Liver (tissue), 9 donors: Measurements from ENCODE around the gene CRYBG2. TPM values are rescaled to one million over a fixed set of nuclear protein-coding genes. Genes with fewer than 3 reads are reported as not detected.

ENCODE experiments used
- DNase-seq: peaks from one replicate; pipeline ENCODE4 v3.0.0-alpha.2; 2017; ENCODE audit warnings: low spot score
- H3K27ac ChIP-seq, 2 donors: one replicate each; pipeline ENCODE4 v1.7.0; 2013; ENCODE audit warnings: inconsistent platforms in 2 of 2, low read length in 2 of 2, control low read depth in 1 of 2, low read depth in 1 of 2, mild to moderate bottlenecking in 1 of 2
- H3K27me3 ChIP-seq, 4 donors: one replicate each; pipeline versions ENCODE4 v1.6.1 to v1.7.0; 2013; ENCODE audit warnings: low read length in 3 of 4, inconsistent platforms in 1 of 4, mild to moderate bottlenecking in 1 of 4, moderate library complexity in 1 of 4; ENCODE audit not compliant: control insufficient read depth in 4 of 4, insufficient read depth in 4 of 4
- H3K36me3 ChIP-seq, 4 donors: one replicate each; pipeline versions ENCODE4 v1.6.1 to v1.7.0; 2013; ENCODE audit warnings: low read length in 3 of 4, mild to moderate bottlenecking in 3 of 4, low read depth in 1 of 4, moderate library complexity in 1 of 4; ENCODE audit not compliant: control insufficient read depth in 4 of 4, insufficient read depth in 3 of 4
- H3K4me1 ChIP-seq, 4 donors: one replicate each; pipeline versions ENCODE4 v1.6.1 to v1.7.0; 2013; ENCODE audit warnings: low read length in 3 of 4, mild to moderate bottlenecking in 3 of 4, moderate library complexity in 1 of 4; ENCODE audit not compliant: control insufficient read depth in 4 of 4, insufficient read depth in 4 of 4
- H3K4me3 ChIP-seq, 3 donors: one replicate each; pipeline versions ENCODE4 v1.6.1 to v1.7.0; 2013; ENCODE audit warnings: low read length in 3 of 3, control low read depth in 1 of 3, low read depth in 1 of 3, mild to moderate bottlenecking in 1 of 3
- H3K9ac ChIP-seq, 2 donors: one replicate each; pipeline ENCODE4 v1.7.0; 2013; ENCODE audit warnings: low read length in 2 of 2, mild to moderate bottlenecking in 2 of 2, moderate library complexity in 2 of 2, control low read depth in 1 of 2, low read depth in 1 of 2
- H3K9me3 ChIP-seq, 4 donors: one replicate each; pipeline versions ENCODE4 v1.6.1 to v1.7.0; 2013; ENCODE audit warnings: low read length in 3 of 4; ENCODE audit not compliant: control insufficient read depth in 4 of 4
- ATF3 ChIP-seq: IDR thresholded peaks from 2 replicates; pipeline ENCODE4 v1.6.1; 2016; ENCODE audit warnings: antibody characterized with exemption
- CTCF ChIP-seq: fragments of 150-350 bp; IDR thresholded peaks from 2 replicates; pipeline ENCODE4 v1.5.1; 2017; ENCODE audit warnings: improper control_type of control experiment, low read depth, low read length; ENCODE audit not compliant: missing input control
- EGR1 ChIP-seq, 2 donors: IDR thresholded peaks; 2 replicates each; pipeline ENCODE4 v1.6.1; 2016 to 2018; ENCODE audit warnings: antibody characterized with exemption in 2 of 2, low read depth in 2 of 2
- FOXA1 ChIP-seq: IDR thresholded peaks from 2 replicates; pipeline ENCODE4 v1.6.1; 2016; ENCODE audit warnings: antibody characterized with exemption
- HNF4A ChIP-seq, 2 donors: conservative IDR thresholded peaks; 2 replicates each; pipeline ENCODE4 v1.6.1; 2016; ENCODE audit warnings: antibody characterized with exemption in 2 of 2, mild to moderate bottlenecking in 2 of 2
- HNF4G ChIP-seq: IDR thresholded peaks from 2 replicates; pipeline ENCODE4 v1.6.1; 2016; ENCODE audit warnings: antibody characterized with exemption
- JUND ChIP-seq, 2 donors: IDR thresholded peaks; 2 replicates each; pipeline ENCODE4 v1.6.1; 2016; ENCODE audit warnings: antibody characterized with exemption in 2 of 2
- MAX ChIP-seq: IDR thresholded peaks from 2 replicates; pipeline ENCODE4 v1.6.1; 2016; ENCODE audit warnings: antibody characterized with exemption
- NR2F2 ChIP-seq: IDR thresholded peaks from 2 replicates; pipeline ENCODE4 v1.6.1; 2016; ENCODE audit warnings: antibody characterized with exemption
- RAD21 ChIP-seq, 2 donors: IDR thresholded peaks; 2 replicates each; pipeline ENCODE4 v1.6.1; 2016; ENCODE audit warnings: antibody characterized with exemption in 2 of 2, mild to moderate bottlenecking in 2 of 2
- REST ChIP-seq: IDR thresholded peaks from 2 replicates; pipeline ENCODE4 v1.6.1; 2016; ENCODE audit warnings: antibody characterized with exemption, mild to moderate bottlenecking
- SP1 ChIP-seq: IDR thresholded peaks from 2 replicates; pipeline ENCODE4 v1.6.1; 2018; ENCODE audit warnings: antibody characterized with exemption, mild to moderate bottlenecking
- TAF1 ChIP-seq: conservative IDR thresholded peaks from 2 replicates; pipeline ENCODE4 v1.6.1; 2016; ENCODE audit warnings: antibody characterized with exemption, mild to moderate bottlenecking
- YY1 ChIP-seq: IDR thresholded peaks from 2 replicates; pipeline ENCODE4 v1.6.1; 2016; ENCODE audit warnings: antibody characterized with exemption, mild to moderate bottlenecking
- ZBTB33 ChIP-seq: IDR thresholded peaks from 2 replicates; pipeline ENCODE4 v1.6.1; 2016; ENCODE audit warnings: antibody characterized with exemption
- WGBS: extraction: QIAGEN DNeasy Blood & Tissue Kit; methylation state at CpG from one replicate; pipeline ENCODE4 v1.1.7; 2013; 5-methylcytosine and 5-hydroxymethylcytosine counted together
- polyA plus RNA-seq, 2 donors: library from polyadenylated mRNA; stranded (reverse) in 1 of 2; unstranded in 1 of 2; fragments of 200-250 nt in 1 of 2; fragments of >200 nt in 1 of 2; fragmentation: Nextera tagmentation in 1 of 2; extraction: Ambion mirVana in 1 of 2; gene quantifications; one replicate each; pipeline versions ENCODE4 v1.2.1 to v1.2.3, GENCODE V29; 2013 to 2015
- total RNA-seq, 2 donors: library from RNA; depleted of rRNA; stranded (reverse); fragments of >200 nt; gene quantifications; one replicate each; pipeline ENCODE4 v1.2.3, GENCODE V29; 2014
- donor health status: healthy.
- donor health status: healthy.
- donor health status: healthy.
- donor health status: healthy.
- donor health status: healthy.

The CRYBG2 gene
- total and polyA plus RNA-seq, 4 donors = under 0.01 to 0.12 (median under 0.01) TPM; not detected in 1

GRCh38 chr1:26352338-26352679, 1.6 kb downstream of the CRYBG2 start (continued):
- no peak for TF ChIP-seq ATF3

- H3K27me3 ChIP-seq = no peaks in the 10 kb centered on the region
- H3K4me1 ChIP-seq = no peaks in the 10 kb centered on the region
- H3K9ac ChIP-seq = no peak overlapping the region
- H3K4me3 ChIP-seq = no peak overlapping the region
- no peaks in the 10 kb centered on the region for H3K9me3 ChIP-seq
- no peak for DNase-seq
- no peak overlapping the region for H3K27ac ChIP-seq
- 92% methylated on average over 12 of the region's 12 CpGs for WGBS
- TF ChIP-seq JUND (IDR thresholded peaks at IDR 0.05) (no peak), NR2F2 (no peak), SP1 (no peak)
- H3K36me3 ChIP-seq = no peaks in the 10 kb centered on the region
These were observed 2.2 kb downstream of the CRYBG2 start for GRCh38 chr1:26351590-26352337.

- TF ChIP-seq ATF3 (no peak), TAF1 (no peak), EGR1 (IDR thresholded peaks at IDR 0.05; ENCODE audit: low read depth in 2 of 2) (no peak), JUND (IDR thresholded peaks at IDR 0.05) (no peak), HNF4A (conservative IDR thresholded peaks at IDR 0.05) (peak; percentile 63 to 69), SP1 (peak; percentile 55), FOXA1 (no peak), HNF4G (peak; percentile 15), RAD21 (IDR thresholded peaks at IDR 0.05) (no peak), YY1 (no peak), MAX (no peak), CTCF (no peak), REST (no peak), ZBTB33 (no peak)
- Histone ChIP-seq H3K27ac (no peak overlapping the region), H3K4me1 (no peaks in the 10 kb centered on the region), H3K27me3 (no peaks in the 10 kb centered on the region), H3K9ac (no peak overlapping the region), H3K36me3 (no peaks in the 10 kb centered on the region), H3K9me3 (no peaks in the 10 kb centered on the region), H3K4me3 (no peak overlapping the region)
- WGBS = 83% methylated on average over 9 of the region's 9 CpGs
- DNase-seq = peak; percentile 49
These were observed 3.0 kb downstream of the CRYBG2 start for GRCh38 chr1:26350701-26351589.
